Erythroblast (primary cell): ENCODE results near the gene MINDY2.

Experiments used
- GATA1 ChIP-seq: IDR thresholded peaks from 2 replicates; pipeline ENCODE4 v1.6.1; 2011; ENCODE audit warnings: low read depth, mild to moderate bottlenecking, control low read depth, low read length, moderate library complexity
- POLR2A ChIP-seq: IDR thresholded peaks from 2 replicates; pipeline ENCODE4 v1.6.1; 2011; ENCODE audit warnings: mild to moderate bottlenecking, low read length

DNA sequence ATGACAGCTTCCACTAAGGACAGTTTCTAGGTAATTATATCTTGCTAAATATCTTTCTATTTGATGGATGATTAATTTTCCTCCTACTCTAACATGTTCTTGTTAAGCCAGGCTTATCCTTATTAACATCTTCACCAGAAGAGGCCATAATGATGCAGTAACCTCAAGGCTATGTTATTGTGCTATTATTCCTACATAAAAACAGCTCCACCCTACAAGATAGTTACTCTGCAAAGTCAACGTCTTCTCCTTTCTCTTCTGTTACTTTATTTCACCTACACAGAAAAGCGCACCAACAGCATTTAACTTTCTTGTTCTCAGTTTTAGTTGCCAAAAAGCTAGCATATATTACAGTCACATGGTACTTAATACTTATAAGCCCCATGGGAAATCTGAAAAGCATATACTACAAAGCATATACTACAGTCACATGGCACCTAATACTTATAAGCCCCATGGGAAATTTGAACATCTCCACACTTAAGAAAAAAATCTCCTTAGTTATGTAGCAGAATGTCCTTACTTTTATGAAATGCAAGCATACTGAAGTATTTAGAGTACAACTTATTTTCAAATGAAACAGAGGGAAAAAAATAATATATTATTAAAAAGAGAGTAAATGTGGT lies 35.0 kb upstream of the MINDY2 start:
- TF ChIP-seq POLR2A (no peak), GATA1 (no peak)
